ENCODE data around the gene SLC4A7.
"Not testable (repeated sequence)": the region's sequence is repeated elsewhere in the genome, so short reads cannot be mapped to it uniquely, and the experiment has no call there.

SLC4A7 gene

DNA sequence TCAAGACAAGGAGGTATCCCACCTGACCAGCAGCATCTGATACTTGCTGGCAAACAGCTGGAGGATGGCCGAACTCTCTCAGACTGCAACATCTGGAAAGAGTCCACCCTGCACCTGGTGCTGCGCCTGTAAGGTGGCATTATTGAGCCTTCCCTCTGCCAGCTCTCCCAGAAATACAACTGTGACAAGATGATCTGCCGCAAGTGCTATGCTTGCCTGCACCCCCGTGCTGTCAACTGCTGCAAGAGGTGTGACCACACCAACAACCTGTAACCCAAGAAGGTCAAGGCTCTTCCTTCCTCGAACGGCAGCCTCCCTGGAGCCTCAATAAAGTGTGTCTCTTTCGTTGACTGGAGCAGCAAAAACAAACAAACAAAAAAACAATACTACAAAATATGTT is 2.2 kb upstream of the SLC4A7 start:
- peak; percentile 30 for DNase-seq

DNA sequence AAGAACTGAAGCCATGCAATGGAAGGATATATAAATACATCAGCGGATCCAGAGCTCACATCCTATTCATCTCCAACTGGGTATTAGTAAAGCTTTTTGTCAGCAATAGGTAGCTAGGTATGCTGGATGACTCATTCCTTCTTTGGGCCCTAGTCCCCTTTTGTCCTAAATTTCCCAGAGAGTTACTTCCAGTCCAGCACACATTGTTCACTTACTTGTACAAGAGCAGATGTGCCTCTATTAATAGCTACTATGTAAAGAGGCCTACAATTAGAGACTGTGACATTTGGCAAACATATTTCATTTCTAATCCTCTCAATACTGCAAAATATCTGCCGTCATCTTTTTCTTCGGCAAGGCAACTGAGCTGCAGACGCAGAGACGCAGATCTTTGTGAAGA is 1.7 kb upstream of the SLC4A7 start:
- peak; percentile 42 for DNase-seq

- peak; percentile 17 for DNase-seq
Measured at GRCh38 chr3:27483117-27484014, 818 bp downstream of the SLC4A7 start.

- no peak for DNase-seq
Measured at GRCh38 chr3:27479806-27480543, 4.2 kb downstream of the SLC4A7 start.

- no peak for DNase-seq
Measured at GRCh38 chr3:27471923-27472550, 12.1 kb downstream of the SLC4A7 start.

- DNase-seq = no peak
Measured at GRCh38 chr3:27468283-27468886, 15.8 kb downstream of the SLC4A7 start.

DNA sequence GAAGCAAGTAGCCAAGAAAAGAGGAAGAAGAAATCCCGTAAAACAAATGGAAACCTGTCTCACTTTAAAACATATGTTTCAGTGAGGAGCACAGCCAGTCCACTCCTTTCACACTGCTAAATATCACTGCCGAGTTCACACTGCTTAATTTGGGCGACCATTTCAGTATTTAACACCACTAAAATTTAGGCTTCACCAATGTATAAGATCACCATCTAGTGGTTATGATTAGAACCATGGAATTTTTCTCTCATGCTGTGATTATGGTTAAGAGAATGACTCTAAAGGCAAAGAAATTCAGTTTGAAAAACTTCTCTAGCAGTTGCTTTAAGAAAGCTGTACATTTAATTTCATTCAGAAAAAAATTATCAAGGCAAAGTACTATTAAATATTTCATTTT is 16.6 kb downstream of the SLC4A7 start:
- peak; percentile 40 for DNase-seq

- no peak for DNase-seq
Measured at GRCh38 chr3:27464646-27465045, 19.5 kb downstream of the SLC4A7 start.

GRCh38 chr3:27462228-27462627 is 22.0 kb downstream of the SLC4A7 start:
- no peak for DNase-seq

DNA sequence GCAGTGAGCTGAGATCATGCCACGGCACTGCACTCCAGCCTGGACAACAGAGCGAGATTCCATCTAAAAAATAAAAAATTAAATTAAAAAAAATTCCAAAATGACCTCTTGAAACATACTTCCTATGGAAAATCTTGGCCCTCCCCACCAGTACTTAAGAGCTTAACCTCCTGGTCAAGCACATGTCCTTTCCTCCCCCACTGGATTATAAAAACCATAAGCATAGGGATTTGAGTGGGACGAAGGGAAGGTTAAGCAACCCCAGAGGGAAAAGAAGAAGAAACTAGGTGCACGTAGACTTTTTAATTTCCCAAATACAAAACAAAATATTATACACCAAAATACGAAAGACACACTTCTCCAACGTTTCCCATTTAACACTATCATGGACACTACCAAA is 25.3 kb downstream of the SLC4A7 start:
- no peak for DNase-seq

GRCh38 chr3:27456554-27456953 is 27.6 kb downstream of the SLC4A7 start:
- DNase-seq = no peak

DNA sequence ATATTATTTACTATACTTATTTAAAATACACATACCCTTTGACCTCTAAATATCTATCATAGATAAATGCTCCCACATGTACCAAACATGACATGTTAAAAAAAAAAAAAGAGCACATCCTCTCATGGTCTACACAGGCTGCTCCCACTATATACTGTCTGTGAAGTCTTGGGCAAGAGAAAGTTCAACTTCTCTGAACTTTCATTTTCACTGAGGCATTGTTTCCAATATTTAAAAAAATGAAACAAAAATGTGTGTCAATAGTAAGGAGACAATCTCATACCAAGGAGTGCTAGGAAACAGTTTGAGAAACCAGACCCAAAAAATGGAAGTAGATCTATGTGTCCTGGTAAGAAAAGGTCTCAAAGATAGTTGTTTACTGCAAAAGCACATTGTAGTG is 29.3 kb downstream of the SLC4A7 start:
- DNase-seq = no peak

- no peak for DNase-seq
Measured at GRCh38 chr3:27454461-27454860, 29.7 kb downstream of the SLC4A7 start.

GRCh38 chr3:27452368-27453090 is 31.7 kb downstream of the SLC4A7 start:
- DNase-seq = no peak

DNA sequence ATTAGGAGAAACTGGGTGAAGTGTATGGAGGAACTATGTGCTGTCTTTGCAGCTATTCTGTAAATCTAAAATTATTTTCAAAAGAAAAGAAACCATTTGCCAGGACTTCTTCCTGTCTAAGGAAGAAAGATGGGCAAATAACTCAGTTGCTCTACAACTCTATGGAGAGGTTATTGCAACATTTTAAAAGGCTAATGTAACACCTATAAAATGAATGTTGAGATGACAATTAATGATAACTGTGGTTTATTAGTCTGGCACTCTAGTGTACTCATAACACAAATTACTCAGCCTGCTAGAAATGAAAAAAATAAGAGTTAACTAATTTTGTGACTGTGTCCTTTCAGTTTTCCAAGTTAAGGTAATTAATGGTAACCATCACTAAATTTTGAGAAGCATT is 32.3 kb downstream of the SLC4A7 start:
- no peak for DNase-seq

DNA sequence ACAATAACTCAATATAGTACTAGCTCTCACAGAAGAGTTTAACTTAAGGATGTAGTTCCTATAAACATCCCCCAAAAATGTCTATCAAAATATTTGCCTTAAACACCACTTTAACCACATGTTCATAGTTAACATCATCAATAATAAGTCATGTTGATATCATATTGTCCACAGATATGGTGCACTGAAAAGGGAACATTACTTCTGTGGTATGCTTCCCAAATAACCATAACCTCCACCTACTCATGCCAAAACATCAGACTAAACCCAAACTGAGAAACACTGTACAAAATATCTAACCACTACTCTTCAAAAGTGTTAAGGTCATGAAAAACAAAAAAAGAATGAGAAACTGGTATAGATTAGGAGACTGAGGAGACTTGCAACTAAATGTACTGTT is 32.9 kb downstream of the SLC4A7 start:
- no peak for DNase-seq

DNA sequence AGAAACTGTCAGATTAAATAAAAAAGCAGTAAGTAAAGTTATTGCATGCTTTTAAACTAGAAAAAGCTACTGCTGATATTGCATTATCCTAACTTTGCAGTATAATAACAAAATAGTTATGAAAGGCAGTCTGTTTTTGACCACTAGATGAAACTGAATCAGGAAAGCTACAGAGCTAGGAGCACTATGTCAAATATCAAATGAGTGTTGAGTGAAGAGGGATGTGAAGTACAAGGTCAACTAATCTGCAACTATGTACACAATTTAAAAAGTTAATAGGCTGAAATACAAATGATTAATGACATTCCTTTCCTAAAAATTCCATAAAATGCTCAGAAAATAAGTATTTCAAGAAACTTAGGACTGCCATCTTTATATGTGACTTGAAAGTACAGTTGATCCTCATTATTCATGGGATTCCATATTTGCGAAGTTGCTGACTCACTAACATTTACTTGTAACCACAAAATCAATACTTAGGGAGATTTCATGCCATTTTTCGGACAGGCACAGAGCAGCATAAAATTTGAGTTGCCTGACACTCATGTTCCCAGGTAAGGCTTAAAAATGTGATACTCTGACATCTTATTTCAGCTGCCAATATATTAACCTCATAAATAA is 34.5 kb downstream of the SLC4A7 start:
- no peak for DNase-seq

DNA sequence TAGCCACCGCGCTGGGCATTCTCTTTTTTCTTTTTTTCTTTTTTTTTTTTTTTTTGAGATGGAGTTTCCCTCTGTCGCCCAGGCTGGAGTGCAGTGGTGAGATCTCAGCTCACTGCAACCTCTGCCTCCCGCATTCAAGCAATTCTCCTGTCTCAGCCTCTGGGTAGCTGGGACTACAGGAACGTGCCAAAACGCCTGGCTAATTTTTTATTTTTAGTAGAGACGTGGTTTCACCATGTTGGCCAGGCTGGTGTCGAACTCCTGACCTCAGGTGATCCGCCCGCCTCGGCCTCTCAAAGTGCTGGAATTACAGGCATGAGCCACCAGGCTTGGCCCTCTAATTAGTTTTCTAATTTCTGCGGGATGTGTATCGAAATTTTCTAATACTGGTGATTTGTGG is 41.2 kb downstream of the SLC4A7 start:
- not testable (repeated sequence) for DNase-seq

DNA sequence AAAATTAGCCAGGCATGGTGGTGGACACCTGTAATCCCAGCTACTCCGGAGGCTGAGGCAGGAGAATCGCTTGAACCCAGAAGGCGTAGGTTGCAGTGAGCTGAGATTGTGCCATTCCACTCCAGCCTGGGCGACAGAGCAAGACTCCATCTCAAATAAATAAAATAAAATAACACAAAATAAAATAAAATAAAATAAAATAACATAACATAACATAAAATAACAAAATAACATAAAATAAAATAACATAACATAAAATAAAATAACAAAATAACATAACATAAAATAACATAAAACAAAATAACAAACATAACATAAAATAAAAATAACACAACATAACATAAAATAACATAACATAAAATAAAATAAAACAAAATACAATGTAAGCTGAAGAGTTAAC is 45.8 kb downstream of the SLC4A7 start:
- not testable (repeated sequence) for DNase-seq

GRCh38 chr3:27431116-27431515 is 53.1 kb downstream of the SLC4A7 start:
- no peak for DNase-seq

- DNase-seq = no peak
Measured at GRCh38 chr3:27429909-27430308, 54.3 kb downstream of the SLC4A7 start.

DNA sequence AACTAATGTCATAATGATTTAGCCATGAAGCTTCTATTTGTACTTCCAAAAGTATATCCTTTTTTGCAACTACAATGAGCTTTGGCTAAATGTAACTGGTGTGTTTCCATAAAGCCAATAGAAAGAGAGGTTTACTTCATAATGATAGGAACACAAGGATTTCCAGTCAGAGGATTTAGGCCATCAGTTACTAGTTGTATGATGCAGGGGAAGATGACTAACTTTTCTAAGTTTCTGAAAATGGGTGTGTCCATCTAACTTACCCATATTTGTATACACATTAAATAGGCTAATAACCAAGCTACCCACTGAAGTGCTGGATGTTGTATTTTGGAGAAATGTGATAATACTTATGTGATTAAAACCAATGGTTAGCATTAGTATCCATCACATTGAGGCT is 55.7 kb downstream of the SLC4A7 start:
- no peak for DNase-seq

All from NCI-H1105 treated with DMSO at 0.1 percent for 48 hours (cell line).